ENCODE measurements around the gene GLTP.
"Not testable (repeated sequence)": the region's sequence is repeated elsewhere in the genome, so short reads cannot be mapped to it uniquely, and the experiment has no call there.

GLTP gene

DNA sequence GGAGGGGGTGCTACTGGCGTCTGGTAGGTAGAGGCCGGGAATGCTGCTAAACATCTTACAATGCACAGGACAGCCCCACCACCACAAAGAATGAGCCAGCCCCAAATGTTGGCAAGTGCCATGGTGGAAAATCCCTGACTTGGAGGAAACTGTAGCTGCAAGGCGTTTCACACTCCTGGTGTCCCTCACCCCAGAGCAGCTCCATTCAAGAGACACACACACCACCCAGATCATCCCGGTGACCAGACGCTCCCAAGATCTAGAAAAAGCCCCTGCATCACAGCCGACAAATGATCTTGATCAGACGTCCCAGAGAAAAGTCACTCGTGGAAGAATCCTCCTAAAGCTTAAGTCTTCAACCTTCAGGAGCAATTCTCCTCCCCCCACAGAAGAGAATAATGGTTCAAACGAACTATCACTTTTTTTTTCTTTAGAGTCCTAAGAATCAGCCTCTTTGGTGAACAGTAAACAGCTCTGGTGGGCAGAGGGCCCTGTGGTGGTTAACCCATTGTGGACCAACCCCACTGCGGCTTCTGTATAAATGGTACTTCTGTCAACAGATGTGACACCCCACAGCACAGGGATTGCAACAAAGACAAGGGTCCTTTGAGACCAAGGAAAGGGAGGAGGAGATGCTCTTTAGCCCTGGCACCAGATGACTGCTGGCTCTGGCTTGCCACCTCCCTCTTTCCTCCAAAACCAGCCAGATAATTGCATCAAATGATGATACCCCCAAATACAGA, 2.7 kb downstream of the GLTP start:
- DNase-seq (ENCODE audit: low read depth): no peak

DNA sequence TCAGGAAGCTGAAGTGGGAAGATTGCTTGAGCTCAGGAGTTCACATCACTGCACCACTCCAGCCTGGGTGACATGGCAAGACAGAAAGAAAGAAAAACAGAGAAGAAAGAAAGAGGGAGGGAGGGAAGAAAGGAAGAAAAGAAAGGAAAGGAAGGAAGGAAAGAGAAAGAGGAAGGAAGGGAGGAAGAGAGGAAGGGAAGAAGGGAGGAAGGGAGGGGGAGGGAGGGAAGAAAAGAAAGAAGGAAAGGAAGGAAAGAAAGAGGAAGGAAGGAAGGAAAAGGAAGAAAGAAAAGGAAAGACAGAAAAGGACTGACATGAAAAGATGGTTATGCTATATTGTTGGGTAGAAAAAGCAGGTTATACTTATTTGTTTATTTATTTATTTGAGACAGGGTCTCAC, 3.9 kb downstream of the GLTP start:
- DNase-seq (ENCODE audit: low read depth): no peak

DNA sequence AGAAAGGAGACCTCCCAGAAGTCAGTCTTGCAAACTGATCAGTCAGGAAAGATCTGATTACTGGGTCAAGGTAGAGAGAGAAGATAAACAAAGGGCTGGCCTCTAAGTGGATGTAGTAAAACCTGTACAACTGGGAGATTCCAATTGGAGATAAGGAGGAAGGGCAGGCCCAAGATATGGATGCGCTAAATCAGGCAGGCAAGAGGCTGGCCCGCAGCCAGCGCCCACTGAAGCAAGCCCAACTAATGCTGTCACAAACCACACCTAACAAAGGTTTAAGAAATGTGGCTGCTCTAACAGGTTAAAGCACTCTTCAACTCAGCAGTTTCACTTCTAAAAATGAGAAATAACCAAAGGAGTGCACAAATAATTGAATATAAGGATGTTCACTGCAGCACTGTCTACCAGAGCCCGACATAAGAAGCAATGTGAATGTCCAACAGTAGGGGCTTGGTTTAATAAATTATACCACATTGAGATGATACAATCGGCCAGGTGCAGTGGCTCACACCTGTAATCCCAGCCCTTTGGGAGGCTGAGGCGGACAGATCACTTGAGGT, 4.7 kb downstream of the GLTP start:
- DNase-seq (ENCODE audit: low read depth): no peak

DNA sequence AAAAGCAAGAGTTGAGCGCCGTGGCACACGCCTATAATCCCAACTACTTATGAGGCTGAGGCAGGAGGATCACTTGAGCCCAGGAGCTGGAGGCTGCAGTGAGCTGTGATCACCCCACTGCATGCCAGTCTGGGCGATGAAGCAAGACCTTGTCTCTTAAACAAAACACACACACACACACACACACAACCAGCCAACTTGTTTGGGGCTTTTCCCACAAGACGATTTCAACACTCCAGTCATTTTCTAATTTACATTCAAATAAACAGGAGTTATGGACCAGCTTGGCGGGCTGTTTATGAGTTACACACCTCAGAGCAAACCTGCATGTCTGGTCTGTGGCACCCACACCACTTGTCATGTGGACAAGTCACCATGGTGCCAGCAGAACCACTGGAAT, 6.7 kb downstream of the GLTP start:
- DNase-seq (ENCODE audit: low read depth): no peak

DNA sequence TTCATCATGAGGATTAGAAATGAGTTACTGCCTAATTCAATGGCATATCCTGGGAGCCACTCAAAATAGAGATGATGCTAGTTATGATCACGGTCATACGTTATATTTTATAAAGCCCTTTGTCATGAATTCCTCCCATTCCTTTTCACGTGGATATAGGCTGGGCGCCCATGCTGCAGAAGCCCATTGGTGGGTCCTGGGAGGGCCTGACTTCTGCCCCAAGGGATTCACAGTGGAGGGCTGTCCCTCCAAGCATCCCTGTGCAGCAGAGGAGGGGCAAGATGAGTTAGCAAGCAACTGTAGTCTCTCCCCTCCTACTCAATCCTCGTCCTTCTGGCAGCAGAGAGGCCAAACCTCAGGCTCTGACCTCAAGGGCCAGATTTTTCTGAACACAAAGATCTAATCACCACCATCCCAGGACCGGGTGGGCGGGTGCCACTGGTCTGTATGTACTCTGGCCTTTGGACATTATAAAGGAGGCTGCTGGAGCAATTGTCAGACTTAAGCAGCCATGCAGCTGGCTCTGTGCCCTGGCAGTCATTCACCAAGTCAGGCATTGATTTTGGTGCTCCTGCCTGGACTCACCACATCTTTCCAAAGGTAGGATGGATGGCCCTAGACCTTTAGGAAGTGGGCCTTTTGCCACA, 8.6 kb downstream of the GLTP start:
- DNase-seq (ENCODE audit: low read depth): no peak

DNA sequence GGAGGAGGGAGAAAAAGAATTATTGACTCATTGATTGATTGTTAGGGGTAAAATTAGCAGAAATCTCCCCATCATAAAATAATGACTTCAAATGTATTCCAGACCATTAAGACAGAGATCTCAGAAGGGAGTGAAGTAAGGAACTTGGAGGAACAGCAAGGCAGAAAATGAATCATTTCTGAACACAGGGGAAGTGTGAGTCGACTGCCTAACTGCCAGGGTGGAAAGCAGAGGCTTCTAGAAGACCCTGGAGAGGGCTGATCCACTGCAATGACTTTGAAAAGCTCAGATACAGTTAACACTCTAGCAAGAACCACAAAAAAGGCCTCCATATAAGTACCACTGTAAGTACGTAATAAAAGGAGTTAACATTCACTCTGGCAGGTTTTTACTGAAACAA, 9.7 kb downstream of the GLTP start:
- DNase-seq (ENCODE audit: low read depth): no peak

DNA sequence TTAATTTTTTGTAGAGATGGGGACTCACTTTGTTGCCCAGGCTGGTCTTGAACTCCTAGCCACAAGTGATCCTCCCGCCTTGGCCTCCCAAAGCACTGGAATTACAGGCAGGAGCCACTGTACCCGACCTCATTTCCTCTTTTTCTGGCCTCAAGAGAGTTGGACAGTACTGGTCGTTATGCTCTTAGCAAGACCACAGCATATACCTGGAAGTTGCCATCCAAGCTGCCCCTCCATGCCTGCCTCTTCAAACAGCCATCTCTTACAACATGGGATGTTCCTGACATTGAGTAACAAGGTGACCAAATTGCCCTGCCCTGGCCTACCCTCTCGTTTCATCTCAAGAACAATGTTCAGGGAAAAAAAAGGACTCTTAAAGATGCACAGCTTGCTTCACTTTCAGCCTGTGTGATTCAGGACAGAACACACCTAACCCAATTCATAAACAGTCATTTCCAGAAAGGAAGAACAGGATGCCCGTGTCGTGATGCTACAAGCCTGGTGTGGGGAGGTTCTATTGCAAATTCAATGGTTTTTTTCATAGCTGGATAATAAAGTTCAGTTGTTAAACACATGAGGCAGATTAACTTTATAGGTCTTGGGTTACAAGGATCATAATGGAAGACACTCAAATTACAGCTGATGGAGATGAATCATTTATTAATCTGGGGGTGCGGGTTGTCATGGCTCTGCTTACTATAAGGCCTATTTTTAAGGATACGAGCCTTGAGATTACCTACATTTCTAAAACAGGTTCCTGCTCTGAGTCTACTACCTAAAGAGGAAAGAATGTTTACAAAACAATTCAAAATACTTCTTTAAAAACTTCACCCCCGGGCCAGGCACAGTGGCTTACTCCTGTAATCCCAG, 11.9 kb downstream of the GLTP start:
- DNase-seq (ENCODE audit: low read depth): no peak

DNA sequence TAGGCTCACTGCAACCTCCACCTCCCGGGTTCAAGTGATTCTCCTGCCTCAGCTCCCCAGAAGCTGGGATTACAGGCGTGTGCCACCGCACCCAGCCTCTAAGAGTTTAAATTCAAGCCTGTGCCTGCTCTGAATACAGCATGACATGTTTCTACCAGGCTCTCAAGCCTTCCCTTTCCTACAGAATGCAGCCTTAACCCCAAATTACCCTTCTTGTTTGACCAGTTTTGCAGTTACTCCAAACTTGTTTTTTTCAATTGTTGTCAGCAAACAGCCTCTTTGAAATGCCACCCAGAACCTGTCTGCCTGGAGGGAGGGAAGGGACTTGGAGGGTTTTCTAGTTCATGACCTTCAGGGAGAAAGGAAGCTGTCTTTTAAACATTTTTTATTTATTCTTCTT, 15.4 kb downstream of the GLTP start:
- no peak for DNase-seq (ENCODE audit: low read depth)

DNA sequence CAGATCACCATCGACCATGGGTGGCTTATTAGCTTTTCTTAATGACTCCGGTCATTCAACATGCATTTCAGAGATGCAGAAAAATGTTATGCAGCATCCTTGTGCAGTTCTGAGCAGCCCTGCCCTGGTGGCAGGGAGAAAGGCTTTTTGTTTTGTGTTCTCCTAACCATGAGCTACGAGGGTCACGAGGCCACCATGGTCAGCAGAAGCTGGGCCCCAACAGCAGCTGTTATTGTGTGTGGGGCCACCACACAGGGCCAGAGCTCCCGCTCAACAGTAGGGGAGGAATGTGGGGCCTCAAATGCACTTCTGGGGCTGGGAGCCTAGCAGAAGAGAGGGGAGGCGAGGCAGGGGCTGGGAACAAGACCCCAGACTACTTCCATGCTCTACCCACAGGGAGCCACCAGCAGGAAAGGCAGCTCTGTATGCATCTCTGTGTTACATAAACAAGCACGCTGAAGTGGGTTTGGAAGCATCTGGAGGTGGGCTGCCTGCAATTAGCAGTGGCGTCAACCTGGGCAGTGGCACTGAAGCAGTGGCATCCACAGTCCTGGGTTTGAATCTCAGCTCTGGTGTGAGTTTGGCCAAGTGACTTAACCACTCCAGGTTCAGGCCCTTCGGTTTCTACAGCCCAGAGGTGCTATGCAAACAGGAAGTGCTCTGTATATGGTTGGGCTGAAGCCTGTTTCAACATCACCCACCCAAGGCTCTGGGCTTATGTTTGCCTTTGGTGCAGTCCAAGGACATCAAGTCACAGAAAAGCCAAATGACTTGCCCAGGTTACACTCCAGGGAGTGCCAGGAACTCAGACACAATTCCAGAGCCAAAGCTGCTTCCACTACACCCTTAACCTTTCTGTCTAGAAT, 16.3 kb downstream of the GLTP start:
- DNase-seq (ENCODE audit: low read depth): no peak

DNA sequence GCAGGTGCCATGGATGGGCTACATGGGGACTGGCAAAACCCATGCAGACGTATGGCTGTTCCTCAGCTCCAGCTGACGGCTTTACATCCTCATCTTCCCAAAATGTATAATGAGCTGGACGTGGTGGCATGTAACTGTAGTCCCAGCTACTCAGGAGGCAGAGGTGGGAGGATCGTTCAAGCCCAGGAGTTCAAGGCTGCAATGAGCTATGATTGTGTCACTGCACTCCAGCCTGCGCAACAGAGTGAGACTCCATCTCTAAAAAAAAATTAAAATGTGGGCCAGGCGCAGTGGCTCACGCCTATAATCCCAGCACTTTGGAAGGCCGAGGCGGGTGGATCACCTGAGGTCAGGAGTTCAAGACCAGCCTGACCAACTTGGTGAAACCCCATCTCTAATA, 17.9 kb downstream of the GLTP start:
- not testable (repeated sequence) for DNase-seq (ENCODE audit: low read depth)

DNA sequence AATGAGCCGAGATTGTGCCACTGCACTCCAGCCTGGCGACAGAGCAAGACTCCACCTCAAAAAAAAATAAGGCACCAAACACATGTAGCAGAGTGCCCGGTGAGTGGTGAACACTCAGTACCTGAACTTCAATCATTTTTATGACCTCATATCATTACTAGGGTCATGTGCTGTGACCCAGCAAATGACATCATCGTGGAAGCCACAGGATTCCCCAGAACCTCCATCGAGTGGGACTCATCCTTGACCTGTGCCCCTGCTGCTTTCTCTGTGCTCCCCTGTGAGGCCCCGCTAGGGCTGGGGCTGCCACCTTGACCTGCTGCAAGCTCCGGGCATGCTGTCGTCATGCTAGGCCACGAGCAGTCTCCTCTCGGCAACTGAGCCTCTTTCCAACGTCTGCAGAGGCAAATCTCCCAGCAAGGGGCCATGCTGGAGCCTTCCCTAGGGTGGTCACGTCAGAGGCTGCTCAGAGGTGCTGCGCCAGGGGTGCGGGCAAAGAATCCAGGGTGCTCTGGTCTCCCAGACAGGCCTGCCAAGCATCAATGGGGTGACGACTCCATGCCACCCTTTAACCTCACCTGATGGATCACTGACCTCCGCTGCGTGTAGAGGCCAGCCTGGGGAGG, 18.5 kb downstream of the GLTP start:
- DNase-seq (ENCODE audit: low read depth): no peak

DNA sequence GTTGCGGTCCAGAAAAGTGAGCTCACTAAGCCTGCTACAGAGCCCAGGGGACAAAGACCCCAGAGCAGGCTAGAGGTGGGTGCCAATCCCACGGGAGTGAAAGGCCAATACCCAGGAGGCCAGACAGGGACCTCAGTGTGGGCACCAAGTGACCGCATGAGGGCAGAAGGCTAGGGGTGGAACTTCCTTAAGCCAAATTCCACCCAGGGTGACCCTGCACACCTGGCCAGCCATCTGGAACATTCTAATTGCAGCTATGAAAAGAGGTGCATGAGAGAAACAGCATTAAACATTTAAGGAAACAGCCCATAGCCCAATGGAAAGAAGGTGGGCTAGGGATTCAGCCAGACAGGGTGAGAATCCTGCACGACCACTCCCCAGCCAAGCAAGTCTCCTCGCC, 19.4 kb downstream of the GLTP start:
- DNase-seq (ENCODE audit: low read depth): no peak

DNA sequence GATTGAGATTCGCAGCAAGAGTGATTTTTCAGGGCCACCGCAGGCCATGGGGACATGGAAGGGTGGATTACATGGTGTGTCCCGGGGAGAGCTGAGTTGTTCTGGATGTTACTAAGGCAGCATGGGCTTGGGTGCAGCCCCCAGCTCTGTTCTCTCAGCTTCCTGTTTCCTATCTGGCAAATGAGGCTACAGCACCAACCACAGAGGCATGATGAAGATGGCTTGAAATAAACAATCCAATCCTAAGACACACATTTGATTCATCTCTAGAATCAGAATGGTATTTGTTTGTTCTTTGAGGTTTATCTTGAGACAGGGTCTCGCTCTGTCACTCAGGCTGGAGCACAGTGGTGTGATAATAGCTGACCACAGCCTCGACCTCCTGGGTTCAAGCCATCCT, 21.6 kb downstream of the GLTP start:
- no peak for DNase-seq (ENCODE audit: low read depth)

DNA sequence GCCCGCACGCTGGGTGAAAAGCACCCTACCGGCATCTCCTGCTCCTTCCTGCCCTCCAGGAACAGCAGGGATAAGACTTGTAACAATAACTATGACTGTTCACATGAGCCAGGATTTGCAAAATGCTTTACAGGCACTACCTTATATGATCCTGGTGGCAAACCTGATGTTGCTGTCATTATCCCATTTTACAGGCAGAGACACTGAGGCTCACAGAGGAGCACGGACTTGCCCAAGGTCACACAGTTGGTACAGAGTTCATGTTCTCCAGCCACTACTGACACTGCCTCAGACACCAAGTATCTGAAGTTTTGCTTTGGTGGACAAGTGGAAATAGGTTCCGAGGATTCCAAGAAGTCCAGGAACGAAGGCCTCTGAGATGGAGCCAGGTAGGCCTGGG, 22.6 kb downstream of the GLTP start:
- no peak for DNase-seq (ENCODE audit: low read depth)

DNA sequence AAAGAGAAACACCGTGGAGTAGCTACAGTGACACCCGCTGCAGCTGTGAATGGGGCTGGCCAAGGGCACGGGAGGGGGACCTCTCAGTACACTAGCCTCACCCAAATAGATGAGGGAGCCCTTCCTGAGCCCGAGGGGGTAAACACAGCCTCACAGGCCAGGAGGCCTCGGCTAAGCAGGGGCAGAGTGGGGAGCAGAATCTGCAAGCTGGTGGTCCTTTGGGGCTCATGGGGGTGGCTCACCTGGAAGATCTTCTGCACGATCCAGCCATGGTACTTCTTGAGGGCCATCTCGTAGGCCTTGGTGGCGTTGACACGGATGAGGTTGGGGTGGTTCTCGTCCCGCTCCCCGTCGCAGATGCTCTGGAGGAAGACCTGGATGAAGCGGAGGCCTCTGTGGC, 25.0 kb downstream of the GLTP start:
- DNase-seq (ENCODE audit: low read depth): no peak

DNA sequence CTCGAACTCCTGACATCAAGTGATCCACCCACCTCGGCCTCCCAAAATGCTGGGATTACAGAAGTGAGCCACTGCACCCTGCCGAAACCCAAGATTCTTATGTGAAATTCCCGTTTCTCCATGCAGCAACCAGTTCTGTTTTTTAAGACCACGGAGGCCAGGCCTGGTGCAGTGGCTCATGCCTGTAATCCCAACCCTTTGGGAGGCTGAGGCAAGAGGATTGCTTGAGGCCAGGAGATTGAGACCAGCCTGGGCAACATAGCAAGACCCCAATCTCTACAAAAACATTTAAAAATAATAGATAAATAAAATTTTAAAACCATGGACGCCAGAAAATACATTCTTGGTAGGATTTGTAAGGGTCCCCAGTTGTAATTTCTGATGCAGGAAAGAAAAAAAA, 29.8 kb downstream of the GLTP start:
- not testable (repeated sequence) for DNase-seq (ENCODE audit: low read depth)

DNA sequence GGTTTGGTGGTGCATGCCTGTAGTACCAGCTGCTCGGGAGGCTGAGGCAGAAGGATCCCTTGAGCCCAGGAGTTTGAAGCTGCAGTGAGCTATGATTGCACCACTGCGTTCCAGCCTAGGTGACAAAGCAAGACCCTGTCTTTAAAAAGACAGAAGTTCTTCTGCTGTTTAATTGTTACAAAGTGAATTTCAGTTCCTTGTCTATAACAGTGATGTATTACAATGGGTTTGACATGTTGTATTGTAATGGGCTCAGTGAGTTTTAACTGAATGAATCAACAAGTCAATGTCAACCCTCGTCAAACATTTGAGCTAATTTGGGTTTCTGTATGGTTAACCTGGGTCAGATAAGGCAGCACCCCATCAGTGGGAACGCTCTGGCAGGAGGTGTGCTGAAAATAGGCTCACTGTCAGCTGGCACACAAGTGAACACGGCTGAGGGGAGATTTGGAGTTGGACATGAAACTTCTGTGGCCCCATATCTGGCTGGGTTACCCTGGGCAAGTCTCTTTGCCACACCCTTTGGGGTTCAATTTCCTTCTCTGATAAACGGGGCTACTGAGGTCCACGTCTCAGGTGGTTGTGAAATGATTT, 33.1 kb downstream of the GLTP start:
- no peak for DNase-seq (ENCODE audit: low read depth)

DNA sequence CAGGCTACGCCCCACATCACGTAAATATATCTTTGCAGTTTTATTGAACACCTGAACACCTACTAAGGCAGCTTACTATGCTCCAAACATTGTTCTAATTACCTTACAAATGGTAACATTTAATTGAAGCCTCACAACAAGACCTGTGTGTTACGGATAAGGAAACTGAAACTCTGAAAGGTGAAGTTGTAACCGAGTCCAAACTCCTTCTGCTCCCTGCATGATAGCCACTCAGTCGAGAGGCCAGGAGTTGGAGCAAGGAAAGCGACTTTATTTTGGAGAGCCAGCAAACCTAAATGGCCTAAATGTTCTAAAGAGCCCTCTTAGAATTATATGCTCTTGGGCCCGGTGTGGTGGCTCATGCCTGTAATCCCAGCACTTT, 34.5 kb downstream of the GLTP start:
- DNase-seq (ENCODE audit: low read depth): no peak

DNA sequence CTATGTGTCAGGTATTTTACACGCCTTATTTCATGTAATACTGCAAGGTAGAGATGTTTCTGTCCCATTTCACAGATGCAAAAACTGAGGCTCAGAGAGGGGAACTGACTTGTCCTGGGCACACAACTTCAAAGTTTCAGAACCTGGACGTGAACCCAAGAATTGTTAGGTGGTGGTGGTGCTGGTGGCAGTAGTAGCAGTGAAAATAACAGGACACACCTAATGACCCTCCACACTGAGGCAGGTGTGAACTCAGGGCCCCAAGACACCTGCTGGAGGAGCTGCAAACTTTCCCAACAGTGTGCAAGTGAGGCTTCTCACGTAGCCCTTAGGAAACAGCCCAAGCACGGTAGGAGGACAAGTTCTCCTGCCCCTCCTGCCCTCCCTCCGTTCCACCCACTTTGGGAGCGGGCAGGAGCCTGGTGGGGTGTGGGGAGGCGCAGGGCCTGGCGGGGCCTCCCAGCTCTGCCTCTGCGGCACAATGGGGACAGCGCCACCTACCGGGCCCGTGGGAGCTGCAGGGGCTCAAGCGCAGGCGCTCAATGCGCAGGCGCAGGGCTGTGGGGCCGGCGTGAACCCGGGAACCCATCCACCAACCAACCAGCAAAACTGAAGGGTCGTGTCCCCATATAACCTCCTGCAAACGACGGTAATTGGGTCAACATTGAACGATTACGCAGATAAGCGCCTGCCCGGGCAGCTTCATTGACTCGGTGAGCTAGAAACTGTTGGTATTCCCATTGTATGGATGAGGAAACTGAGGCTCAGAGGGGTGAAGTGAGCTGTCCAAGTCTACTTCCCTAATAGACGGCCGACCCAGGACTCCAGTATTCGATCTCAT, 35.1 kb downstream of the GLTP start:
- DNase-seq (ENCODE audit: low read depth): peak; percentile 79

DNA sequence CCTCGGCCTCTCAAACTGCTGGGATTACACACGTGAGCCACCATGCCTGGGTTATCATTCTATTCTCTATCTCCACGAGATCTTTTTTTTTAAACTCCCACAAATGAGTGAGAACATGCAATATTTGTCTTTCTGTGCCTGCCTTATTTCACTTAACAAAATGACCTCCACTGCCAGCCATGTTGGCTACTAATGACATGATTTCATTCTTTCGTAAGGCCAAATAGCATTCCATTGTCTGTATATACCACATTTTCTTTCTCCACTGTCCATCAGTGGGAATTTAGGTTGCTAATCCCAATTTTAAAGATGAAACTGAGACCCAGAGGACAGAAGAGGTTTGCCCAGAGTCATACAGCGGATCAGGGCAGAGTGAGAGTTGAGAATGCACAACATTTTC, 36.2 kb downstream of the GLTP start:
- no peak for DNase-seq (ENCODE audit: low read depth)
